Lower leg skin (tissue), 4 donors: Measurements from ENCODE around the gene HLA-DQB1. TPM values are rescaled to one million over a fixed set of nuclear protein-coding genes. Genes with fewer than 3 reads are reported as not detected.

ENCODE experiments used
- DNase-seq, 2 donors: peaks; one replicate each; pipeline ENCODE4 v3.0.0-alpha.2; 2019; ENCODE audit warnings: low spot score in 2 of 2
- H3K4me3 ChIP-seq: fragments of 200-600 bp; sonication (generic); 2 replicates; pipeline ENCODE4 v1.5.1; 2017; ENCODE audit warnings: mild to moderate bottlenecking, low read depth; ENCODE audit not compliant: poor library complexity, severe bottlenecking
- CTCF ChIP-seq, 3 donors: fragments of 450-650 bp; IDR thresholded peaks; one replicate each; pipeline ENCODE4 v1.5.1; 2016; ENCODE audit warnings: antibody characterized with exemption in 3 of 3, mild to moderate bottlenecking in 3 of 3, moderate library complexity in 2 of 3
- POLR2A ChIP-seq, 2 donors: fragments of 450-650 bp; IDR thresholded peaks; one replicate each; pipeline ENCODE4 v1.6.1; 2016 to 2017; ENCODE audit warnings: antibody characterized with exemption in 2 of 2, mild to moderate bottlenecking in 1 of 2, moderate library complexity in 1 of 2
- WGBS, 2 donors: methylation state at CpG; one replicate each; pipeline ENCODE4 v1.1.5; 2018; 5-methylcytosine and 5-hydroxymethylcytosine counted together
- intact Hi-C: fragments of 100-400 bp; cut with DNase I; formaldehyde crosslinking; loops from one replicate; pipeline ENCODE4 v1.15.0; 2023; ENCODE audit warnings: low total_unique reads
- total RNA-seq, 4 donors: library from RNA; depleted of rRNA; stranded (reverse); fragments of >200 nt; gene quantifications; one replicate each; pipeline ENCODE4 v1.1.0, GENCODE V29; 2016

HLA-DQB1 gene
- total RNA-seq, 4 donors from 2014 or later: 0.44 to 11.3 (median 4.4) TPM

GRCh38 chr6:32609731-32610640, 56.5 kb downstream of the HLA-DQB1 start:
- no peak for DNase-seq
- H3K4me3 ChIP-seq: no peak overlapping the region
- TF ChIP-seq CTCF (IDR thresholded peaks at IDR 0.05): no peak
- no peak for TF ChIP-seq POLR2A (IDR thresholded peaks at IDR 0.05)
- intact Hi-C loops: no loop called here
- WGBS, 2 donors: 9 to 19% methylated on average over 8 of the region's 8 CpGs

Other genes starting within 250 kb of the HLA-DQB1 start
- gene HLA-DRA, start 226.8 kb downstream of the HLA-DQB1 start, total RNA-seq: 100 to 1,000 TPM; 164 to 274 (median 229) TPM
- gene HLA-DRB5, start 136.4 kb downstream of the HLA-DQB1 start, total RNA-seq: 10 to 100 TPM in 1 of 4 donors, 1 to 10 TPM in 2, under 1 TPM in 1; 0.25 to 23.9 (median 2.7) TPM
- 10 to 100 TPM; 37.6 to 65.7 (median 58.6) TPM for gene HLA-DRB1, start 76.8 kb downstream of the HLA-DQB1 start, total RNA-seq
- 10 to 100 TPM in 2 of 4 donors, 1 to 10 TPM in 2; 4.7 to 19.8 (median 10.3) TPM for gene HLA-DQA1, start 29.3 kb downstream of the HLA-DQB1 start, total RNA-seq
- 1 to 10 TPM; 3.4 to 7.2 (median 5.6) TPM for gene HLA-DQA2, start 74.7 kb upstream of the HLA-DQB1 start, total RNA-seq
- gene HLA-DQB2, start 96.9 kb upstream of the HLA-DQB1 start, total RNA-seq: 10 to 100 TPM; 63.7 to 89.1 (median 68.7) TPM
- gene HLA-DOB, start 150.3 kb upstream of the HLA-DQB1 start, total RNA-seq: 1 to 10 TPM; 1.7 to 3.3 (median 2.1) TPM
- gene TAP2, start 172.1 kb upstream of the HLA-DQB1 start, total RNA-seq: 10 to 100 TPM; 13.6 to 23.3 (median 15.6) TPM
- gene PSMB8, start 177.4 kb upstream of the HLA-DQB1 start, total RNA-seq: 10 to 100 TPM; 38.9 to 63.9 (median 50.3) TPM
- 100 to 1,000 TPM in 3 of 4 donors, 10 to 100 TPM in 1; 90.7 to 113 (median 105) TPM for gene TAP1, start 187.0 kb upstream of the HLA-DQB1 start, total RNA-seq
- 10 to 100 TPM; 25.4 to 29.9 (median 28.1) TPM for gene PSMB9, start 187.5 kb upstream of the HLA-DQB1 start, total RNA-seq